SIG-M5 (cell line): ENCODE data around the gene BRSK1.
"Not testable (repeated sequence)": the region's sequence is repeated elsewhere in the genome, so short reads cannot be mapped to it uniquely, and the experiment has no call there.

Experiments
- DNase-seq: peaks from one replicate; lab custom pipeline; 2025; lab: John Stamatoyannopoulos, UW

The BRSK1 gene

DNA sequence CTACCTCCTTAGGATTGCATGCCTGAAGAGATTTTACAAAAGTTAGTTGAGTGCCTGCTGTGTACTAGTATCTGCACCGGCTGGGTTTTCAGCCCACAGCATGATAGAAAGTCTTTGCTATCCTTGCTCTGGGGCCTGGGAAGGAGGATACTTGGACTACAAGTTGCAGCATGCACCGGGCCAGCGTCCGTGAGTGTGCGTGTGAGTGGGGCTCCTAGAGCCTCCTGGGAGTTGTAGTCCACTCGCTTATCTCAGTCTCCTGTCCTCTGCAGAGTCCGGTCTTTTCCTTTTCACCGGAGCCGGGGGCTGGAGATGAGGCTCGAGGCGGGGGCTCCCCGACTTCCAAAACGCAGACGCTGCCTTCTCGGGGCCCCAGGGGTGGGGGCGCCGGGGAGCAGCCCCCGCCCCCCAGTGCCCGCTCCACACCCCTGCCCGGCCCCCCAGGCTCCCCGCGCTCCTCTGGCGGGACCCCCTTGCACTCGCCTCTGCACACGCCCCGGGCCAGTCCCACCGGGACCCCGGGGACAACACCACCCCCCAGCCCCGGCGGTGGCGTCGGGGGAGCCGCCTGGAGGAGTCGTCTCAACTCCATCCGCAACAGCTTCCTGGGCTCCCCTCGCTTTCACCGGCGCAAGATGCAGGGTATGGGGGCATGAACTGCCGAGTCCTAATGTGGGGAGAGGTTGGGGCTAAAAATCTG lies 20.6 kb downstream of the BRSK1 start:
- no peak for DNase-seq

DNA sequence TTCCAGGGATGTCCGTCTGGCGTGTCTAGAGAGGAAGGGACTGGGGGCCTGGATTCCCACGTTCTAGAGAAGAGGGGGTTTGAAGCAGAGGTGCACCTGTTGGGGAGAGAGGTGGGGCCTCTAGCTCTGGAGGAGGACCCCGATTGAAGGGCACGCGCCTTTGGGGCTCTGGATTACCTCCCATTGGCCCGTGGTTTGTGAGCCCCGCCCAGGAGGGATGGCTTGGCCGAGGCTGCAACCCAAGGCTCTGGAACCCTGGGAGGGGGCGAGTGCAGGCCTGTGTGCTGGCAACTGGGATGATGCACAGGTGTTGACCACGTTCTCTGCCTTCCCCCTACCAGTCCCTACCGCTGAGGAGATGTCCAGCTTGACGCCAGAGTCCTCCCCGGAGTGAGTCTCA lies 21.2 kb downstream of the BRSK1 start:
- no peak for DNase-seq

DNA sequence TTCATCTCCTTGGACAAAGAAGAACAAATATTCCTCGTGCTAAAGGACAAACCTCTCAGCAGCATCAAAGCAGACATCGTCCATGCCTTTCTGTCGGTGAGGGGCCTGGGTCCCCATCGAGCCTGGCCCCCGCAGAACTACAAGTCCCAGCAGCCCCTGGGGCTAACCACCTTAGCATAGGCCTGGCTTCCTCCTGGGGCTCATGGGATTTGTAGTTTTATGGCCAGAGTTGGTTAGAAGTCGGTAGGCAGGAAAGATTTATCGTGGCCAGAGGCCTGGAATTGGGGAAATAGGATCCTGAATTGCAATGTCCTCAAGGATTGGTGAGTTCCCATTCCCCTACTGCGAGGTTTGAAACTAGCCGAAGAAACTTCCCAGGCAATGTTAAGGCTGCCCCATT lies 21.7 kb downstream of the BRSK1 start:
- no peak for DNase-seq

DNA sequence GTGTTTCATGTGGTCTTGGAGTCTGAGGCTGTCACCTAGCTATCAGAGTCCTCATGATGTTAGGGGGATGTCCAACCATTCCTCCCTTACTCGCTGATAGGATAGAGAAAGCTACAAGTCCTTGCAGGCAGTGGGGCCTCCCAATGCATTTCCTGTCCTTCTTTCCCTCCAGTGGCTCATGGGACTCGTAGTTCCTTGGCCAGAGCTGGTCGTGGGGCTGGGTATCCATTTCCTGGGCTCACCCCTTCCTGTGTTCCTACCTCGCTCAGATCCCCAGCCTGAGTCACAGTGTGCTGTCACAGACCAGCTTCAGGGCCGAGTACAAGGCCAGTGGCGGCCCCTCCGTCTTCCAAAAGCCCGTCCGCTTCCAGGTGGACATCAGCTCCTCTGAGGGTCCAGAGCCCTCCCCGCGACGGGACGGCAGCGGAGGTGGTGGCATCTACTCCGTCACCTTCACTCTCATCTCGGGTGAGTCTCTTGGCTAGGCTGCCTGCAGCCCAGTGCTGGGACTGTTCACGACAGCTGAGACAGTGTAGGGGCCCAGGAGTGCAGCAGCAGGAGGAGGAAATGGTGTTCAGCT lies 22.3 kb downstream of the BRSK1 start:
- DNase-seq = no peak

DNA sequence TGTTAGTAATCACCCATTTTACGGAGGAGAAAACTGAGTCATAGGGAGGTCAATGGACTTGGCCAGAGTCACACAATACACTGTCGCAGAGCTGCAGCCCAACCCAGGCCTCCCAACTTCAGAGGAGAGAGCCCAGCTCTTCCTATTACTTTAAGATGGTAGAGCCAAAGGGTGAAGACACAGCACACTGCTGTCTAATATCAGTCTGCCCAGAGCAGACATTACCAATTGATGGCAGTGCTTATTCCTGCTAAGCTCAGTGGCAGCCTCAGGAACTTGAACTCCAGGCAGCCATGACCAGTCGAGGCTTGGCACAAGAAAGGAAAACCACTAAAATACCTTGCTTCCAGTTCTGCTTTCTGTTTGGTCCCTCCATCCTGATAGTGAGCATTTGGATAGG lies 22.9 kb downstream of the BRSK1 start:
- no peak for DNase-seq

DNA sequence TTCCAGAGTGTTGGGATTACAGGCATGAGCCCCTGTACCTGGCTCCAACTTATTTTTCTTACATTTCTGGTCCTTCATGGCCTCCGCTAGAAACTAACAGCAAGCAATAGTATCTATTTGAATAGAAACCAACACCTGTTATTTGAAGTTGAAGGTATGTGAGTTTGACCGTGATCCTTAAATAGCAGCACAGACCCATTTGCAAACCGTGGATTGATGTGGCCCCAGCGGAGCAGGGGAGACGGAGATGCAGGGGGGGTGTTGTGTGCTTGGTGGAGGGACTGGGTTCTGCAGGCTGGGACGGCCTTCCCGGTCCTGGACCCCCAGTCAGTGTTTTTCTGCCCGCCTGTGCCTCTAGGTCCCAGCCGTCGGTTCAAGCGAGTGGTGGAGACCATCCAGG lies 24.5 kb downstream of the BRSK1 start:
- DNase-seq = no peak

DNA sequence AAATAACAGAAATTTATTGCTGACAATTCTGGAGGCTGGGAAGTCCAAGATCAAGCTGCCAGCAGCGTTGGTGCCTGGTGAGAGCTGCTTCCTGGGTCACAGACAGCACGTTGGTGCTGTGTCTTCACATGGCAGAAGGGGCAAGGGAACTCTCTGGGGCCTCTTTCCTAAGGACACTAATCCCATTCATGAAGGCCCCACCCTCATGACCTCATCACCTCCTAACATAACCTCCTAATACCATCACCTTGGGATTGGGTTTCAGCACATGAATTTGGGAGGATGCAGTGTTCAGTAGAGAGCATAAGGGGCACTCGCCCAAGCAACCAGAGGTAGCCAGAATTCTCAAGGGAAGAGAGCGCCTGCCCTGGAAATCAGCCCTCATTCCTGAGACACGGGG lies 25.7 kb downstream of the BRSK1 start:
- DNase-seq = no peak

DNA sequence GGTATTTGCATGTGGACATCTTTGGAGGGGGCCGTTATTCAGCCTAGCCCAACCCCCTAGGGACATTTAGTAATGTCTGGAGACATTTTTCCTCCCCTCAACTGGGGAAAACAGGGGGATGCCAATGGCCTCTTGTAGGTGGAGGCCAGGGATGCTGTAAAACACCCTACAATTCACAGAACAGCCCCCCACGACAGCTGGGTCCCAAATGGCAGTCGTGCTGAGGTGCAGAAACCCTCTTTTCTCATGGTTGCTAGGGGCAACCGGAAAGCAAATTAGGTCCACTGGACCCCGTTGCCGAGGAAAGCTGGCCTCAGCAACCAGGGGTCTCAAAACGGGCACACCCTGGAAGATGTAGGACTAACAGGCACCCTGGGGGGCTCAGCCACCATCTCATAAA lies 26.7 kb downstream of the BRSK1 start:
- no peak for DNase-seq

DNA sequence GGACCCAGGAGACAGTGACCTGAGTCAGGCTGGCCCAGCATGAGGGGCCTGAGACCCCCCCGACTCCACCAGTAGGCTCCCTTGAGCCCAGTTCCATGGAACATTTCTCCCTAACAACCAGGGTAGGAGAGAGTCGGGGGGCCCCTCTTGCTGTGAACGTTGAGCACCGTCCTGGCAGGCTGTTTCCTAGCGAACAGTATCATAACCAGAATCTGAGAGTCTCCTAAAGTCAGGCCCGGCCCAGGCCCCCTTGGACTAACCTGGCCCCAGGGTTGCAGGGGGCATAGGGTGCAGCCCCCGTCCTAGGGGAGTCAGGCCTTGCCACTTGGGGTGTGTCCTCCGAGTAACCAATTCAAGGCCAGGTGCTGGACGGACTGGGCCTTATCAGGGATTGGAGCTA lies 27.6 kb downstream of the BRSK1 start:
- DNase-seq = no peak

DNA sequence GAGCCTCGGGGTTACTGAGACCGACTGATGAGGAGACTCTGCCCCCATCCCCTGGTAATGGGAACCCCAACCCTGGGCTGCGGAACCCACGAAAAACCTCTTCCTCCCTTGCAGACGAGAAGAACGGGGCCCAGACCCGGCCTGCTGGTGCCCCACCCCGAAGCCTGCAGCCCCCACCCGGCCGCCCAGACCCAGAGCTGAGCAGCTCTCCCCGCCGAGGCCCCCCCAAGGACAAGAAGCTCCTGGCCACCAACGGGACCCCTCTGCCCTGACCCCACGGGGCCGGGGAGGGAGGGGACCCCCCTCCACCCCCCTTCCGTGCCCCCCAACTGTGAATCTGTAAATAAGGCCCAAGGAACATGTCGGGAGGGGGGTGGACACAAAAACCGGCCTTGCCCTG lies 28.0 kb downstream of the BRSK1 start:
- no peak for DNase-seq

DNA sequence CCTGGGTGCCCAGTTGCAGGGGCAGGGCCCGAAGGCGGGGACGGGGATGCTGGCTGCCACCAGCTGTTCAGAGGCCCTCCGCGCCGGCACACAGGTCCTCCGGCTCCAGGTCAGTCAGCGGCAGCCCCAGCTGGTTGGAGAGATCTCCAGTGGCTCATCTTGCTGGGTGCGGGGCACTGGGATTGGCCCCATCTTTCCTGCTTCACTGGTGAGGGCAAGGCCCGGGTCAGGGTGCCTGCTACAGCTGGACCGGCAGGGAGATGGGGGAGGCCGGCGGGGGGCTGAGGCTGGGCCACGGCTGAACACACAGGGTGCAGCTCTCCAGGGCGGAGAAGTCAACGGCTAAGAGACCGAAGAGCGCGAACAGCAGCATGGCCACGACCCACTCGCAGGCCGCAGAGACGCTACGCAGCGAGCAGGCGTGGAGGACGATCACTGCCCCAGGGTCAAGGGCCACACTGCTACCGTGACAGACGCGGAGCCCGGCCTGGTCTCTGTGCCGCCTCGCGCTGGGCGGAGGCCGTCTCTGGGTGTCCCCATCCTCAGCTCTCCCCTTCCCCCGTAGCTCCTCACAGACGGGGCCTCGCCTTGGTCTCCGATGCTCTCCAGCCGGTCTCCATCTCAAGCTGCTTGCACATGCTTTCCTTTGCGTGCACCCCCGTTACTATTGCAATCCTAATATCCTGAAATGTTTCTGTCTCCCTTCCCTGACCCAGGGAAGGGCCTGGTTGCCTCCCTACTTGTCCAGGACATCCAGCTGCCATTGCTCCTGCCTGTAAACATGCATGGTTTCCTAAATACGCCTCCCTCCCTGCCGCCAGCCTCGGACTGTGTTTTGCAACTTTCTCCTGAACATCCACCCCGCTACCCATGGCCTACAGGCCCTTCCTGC lies 29.1 kb downstream of the BRSK1 start:
- DNase-seq = no peak

DNA sequence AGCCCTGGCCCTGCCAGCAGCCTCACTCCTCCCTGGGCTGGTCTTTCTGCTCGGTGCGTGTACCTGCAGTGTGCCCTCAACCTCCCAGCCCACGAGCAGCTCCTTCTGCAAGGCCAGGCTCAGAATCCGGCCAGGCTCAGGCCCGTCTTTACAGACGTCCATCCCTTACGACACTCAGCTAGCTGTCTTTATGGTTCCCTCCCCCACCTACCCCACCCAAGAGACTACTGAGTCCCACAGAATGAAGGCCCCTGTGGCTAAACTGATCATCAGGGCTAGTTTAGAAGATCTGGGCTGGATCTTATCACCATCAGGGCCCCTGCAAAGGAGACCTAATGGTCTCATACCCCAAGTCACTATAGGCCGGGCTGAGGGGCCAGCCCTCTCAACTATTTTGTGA lies 30.6 kb downstream of the BRSK1 start:
- DNase-seq = no peak

DNA sequence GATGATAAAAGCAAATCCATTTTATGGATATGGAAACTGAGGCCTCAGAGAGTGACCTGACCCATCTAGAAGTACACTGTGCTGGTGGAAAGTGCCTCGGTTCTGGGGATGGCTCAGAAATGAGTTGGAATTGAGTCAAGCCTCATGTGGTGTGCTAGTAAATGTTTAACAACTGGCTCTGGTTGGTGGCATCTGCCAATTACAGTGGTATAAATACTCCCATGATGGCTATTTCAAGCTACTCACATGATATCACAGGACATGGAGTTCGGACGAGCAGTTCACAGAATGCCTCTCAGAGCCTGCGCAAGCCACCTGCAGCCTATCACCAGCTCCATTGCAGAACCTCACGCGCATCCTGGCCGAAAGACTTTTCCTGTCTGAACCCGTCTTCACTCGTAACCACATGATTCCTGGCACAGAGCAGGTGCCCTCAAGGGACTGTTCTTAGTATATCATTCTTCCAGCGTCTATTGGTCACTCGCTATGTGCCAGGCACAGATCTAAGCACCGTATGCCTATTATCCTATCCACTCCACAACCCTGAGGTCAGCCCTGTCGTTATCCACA lies 32.2 kb downstream of the BRSK1 start:
- DNase-seq = no peak

DNA sequence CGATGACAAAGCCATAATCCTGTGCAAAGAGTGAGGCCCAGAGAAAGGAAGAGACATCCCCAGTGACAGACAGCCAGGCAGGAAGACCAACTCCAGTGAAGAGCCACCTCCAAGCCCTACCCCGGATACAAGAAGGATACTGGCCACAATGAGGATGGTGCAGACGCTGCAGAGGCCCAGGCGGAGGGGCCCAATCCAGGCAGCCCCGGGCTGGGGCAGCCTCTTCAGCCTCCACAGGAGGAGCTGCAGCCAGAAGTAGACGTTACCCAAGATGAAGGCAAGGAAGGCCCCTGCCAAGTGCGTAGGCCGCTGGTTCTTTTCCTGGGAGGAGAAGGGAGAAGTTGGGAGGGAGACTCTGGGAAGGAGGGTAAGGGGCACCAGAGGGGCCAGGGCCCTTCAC lies 32.8 kb downstream of the BRSK1 start:
- DNase-seq = no peak

DNA sequence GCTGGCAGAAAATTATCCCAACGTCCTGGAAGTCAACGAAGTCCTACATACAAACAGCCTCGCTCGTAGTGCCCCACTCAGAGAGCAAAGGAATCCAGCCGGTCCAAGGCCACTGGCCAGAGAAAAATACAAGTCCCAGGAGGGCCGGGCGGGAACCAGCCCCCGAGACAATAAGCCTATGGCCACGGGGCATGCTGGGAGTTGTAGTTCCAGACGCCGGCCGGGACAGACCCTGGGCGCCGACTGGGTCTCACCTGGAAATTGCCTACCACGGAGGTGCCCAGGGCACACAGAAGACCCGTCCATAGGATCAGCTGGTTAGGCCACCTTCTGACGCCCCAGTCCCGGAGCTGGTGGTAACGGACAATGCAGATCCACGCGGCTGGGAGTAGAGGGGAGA lies 36.0 kb downstream of the BRSK1 start:
- DNase-seq = no peak

DNA sequence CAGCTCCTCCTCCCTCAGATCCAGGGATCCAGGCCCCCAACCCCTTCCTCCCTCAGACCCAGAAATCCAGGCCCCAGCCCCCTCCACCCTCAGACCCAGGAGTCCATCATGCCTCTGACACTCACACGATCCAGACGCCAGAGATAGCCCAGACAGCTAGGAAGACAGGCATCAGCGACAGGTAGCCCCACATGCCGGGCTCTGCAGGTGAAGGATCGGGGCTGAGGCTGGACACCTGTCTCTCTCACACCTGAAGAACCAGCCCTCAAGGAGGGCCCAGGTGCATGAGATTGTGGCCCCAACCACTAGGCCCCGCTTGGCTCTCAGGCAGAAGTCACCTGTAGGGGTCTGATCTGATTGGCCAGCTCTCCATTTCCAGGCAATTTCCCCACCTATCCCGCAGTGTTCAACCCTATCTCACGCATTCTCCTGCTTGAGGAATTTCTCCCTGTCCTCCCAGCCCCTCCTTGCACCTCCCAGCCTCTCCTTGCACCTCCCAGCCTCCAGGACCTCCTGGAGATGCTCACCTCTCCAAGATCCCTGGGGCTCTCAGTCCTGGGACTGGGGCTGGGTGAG lies 37.1 kb downstream of the BRSK1 start:
- no peak for DNase-seq

DNA sequence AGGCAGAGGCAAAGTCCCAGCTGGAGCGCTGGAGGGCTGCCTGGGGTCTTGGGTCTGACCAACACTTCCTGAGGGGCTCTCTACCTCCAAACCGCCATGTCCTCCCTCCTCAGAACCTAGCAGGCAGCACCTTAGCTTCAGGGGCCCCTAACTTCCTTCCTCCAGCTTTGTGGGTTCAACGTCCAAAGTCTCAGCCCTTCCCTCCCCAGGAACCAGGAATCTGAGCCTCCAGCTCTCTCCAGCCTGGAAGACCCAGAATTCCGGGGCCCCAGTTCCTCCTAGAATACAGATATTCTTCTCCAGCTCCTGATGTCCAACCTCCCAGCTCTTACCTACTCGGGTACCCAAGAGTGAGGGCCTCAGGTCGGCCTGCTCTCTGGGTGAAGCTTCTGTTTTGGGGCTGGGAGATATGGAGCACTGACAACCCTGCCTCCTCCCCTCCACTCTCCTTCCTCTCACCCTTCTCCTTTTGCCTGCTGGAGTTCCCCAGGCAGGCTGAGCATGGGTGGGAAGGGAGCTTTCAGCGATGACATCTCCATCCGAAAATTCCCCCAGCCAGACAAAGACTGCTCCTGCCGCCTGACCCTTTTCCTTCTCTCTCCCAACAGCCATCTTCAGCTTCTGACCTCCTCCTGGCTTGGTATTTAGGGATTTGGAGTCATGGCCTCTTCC lies 37.8 kb downstream of the BRSK1 start:
- DNase-seq = no peak

DNA sequence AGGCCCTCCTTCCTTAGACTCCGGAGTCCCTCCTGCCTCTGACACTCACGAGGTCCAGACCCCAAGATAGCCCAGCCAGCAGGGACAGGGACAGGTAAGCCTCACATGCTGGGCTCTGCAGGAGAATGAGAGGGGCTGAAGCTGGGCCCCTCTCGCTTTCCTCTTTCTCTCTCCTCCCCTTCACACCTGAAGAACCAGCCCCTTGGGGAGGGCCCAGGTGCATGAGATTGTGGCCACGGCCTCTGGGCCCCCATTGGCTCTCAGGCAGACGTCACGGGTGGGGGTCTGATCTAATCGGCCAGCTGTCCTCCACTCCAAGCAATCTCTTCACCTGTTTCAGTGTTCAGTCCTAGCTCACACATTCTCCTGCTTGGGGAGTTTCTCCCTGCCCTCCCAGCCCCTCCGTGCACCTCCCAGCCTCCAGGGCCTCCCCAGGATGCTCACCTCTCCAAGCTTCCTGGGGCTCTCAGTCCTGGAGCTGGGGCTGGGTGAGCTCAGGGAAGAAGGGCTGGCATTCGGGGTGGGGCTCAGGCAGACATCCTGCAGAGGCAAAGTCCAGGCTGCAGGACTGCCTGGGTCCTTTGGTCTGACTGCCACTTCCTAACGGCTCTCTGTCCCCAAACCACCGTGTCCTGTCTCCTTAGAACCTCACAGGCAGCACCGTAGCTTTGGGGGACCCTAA lies 38.5 kb downstream of the BRSK1 start:
- DNase-seq = no peak

DNA sequence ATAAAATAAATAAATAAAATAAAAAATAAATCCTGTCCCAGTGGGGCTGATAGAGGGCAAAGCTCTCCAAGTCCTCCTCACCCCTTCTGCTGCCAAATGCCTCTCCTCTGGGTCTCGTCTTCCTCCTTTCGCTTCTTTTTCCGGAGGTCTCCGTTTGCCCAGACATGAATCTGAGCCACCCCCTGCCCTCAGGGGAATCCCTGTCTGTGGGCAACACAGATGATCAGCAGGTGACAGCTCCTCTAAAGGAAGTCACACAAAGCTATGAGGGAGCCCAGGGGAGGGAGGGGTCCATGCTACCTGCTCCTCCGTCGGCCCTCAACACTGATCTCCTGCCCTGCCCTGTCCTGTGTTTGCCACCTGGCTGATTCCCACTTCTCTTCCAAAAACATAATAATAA lies 40.9 kb downstream of the BRSK1 start:
- no peak for DNase-seq

DNA sequence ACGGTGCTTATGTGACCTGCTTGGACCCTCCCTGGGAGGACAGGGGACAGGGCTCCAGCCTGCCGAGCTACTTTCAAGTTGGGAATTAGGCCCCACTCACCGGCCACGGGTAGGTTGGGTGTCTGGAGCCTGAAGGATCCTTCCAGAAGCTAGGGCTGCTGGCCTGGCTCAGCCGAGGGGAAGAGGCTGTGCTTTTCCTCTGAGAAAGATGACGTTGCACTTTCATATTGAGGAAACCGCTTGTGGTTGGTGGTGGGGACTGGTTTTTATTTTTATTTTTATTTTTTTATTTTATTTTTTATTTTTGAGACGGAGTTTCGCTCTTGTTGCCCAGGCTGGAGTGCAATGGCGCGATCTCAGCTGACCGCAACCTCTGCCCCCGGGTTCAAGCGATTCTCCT lies 41.4 kb downstream of the BRSK1 start, which contains the start of gene TMEM150B:
Gene TMEM150B (minus strand): TSS at position 170 of the 400 bp plus-strand sequence. CDS start 4,305 bp downstream, outside the sequence.
- DNase-seq = no peak

DNA sequence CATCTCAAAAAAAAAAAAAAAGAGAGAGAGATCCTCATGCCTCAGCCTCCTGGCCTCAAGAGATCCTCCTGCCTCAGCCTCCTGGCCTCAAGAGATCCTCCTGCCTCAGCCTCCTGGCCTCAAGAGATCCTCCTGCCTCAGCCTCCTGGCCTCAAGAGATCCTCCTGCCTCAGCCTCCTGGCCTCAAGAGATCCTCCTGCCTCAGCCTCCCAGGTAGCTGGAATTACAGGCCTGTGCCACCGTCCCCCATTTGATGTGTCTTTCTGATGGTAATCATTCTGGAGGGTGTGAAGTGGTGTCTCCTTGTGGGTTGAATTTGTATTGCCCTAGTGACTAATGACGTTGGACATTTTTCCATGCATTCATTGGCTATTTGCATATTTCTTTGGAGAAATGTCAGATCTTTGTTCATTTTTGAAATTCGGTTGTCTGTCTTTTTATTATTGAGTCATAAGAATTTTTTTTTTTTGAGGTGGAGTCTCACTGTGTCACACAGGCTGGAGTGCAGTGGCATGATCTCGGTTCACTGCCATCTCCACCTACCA lies 45.0 kb downstream of the BRSK1 start:
- DNase-seq = not testable (repeated sequence)
